HG03432 (cell line): ENCODE results near the gene CERK.

Source experiments
- ATAC-seq: cut with Tn5 transposase; IDR thresholded peaks from one replicate; pipeline ENCODE4 v1.9.1; 2021; ENCODE audit warnings: mild to moderate bottlenecking, moderate library complexity; ENCODE audit not compliant: unreplicated experiment

CERK gene

GRCh38 chr22:46732513-46732912, 5.5 kb downstream of the CERK start:
- no peak for ATAC-seq

- ATAC-seq = no peak
Measured at GRCh38 chr22:46732041-46732379, 6.0 kb downstream of the CERK start.

GRCh38 chr22:46731246-46732040, 6.6 kb downstream of the CERK start:
- ATAC-seq = no peak

GRCh38 chr22:46730568-46731245, 7.3 kb downstream of the CERK start:
- no peak for ATAC-seq

GRCh38 chr22:46728470-46728869, 9.6 kb downstream of the CERK start:
- ATAC-seq = no peak

GRCh38 chr22:46727813-46728364, 10.2 kb downstream of the CERK start:
- ATAC-seq = no peak

GRCh38 chr22:46726986-46727317, 11.1 kb downstream of the CERK start:
- ATAC-seq = no peak

- no peak for ATAC-seq
Measured at GRCh38 chr22:46726066-46726985, 11.7 kb downstream of the CERK start.

GRCh38 chr22:46725096-46725495, 13.0 kb downstream of the CERK start:
- ATAC-seq = no peak

- no peak for ATAC-seq
Measured at GRCh38 chr22:46723882-46724281, 14.2 kb downstream of the CERK start.

- ATAC-seq = no peak
Measured at GRCh38 chr22:46721501-46722085, 16.5 kb downstream of the CERK start.

GRCh38 chr22:46719921-46720320, 18.1 kb downstream of the CERK start:
- ATAC-seq = no peak

GRCh38 chr22:46714550-46714949, 23.5 kb downstream of the CERK start:
- no peak for ATAC-seq

- ATAC-seq = no peak
Measured at GRCh38 chr22:46712288-46712687, 25.8 kb downstream of the CERK start.

GRCh38 chr22:46710806-46711205, 27.2 kb downstream of the CERK start:
- ATAC-seq = no peak

- ATAC-seq = no peak
Measured at GRCh38 chr22:46708766-46709330, 29.2 kb downstream of the CERK start.

- ATAC-seq = no peak
Measured at GRCh38 chr22:46707827-46708570, 30.1 kb downstream of the CERK start.

- no peak for ATAC-seq
Measured at GRCh38 chr22:46707305-46707704, 30.7 kb downstream of the CERK start.

- ATAC-seq = no peak
Measured at GRCh38 chr22:46706060-46706459, 32.0 kb downstream of the CERK start.

GRCh38 chr22:46703996-46704370, 34.1 kb downstream of the CERK start:
- no peak for ATAC-seq
